Neural cell (in vitro differentiated cells): ENCODE data around the gene KIRREL3.

Source experiments
- CTCF ChIP-seq: fragments of 450-650 bp; IDR thresholded peaks from 2 replicates; pipeline ENCODE4 v1.5.1; 2014; ENCODE audit warnings: antibody characterized with exemption, mild to moderate bottlenecking, moderate library complexity; ENCODE audit not compliant: poor library complexity, severe bottlenecking
- EP300 ChIP-seq: fragments of 450-650 bp; conservative IDR thresholded peaks from 2 replicates; pipeline ENCODE4 v1.6.1; 2014; ENCODE audit warnings: antibody characterized with exemption, mild to moderate bottlenecking, moderate library complexity; ENCODE audit not compliant: poor library complexity, severe bottlenecking
- EZH2 ChIP-seq: fragments of 200-600, 300-800 bp; shearing (Covaris generic), sonication (generic); IDR thresholded peaks from 2 replicates; pipeline ENCODE4 v1.6.1; 2014; ENCODE audit warnings: antibody characterized with exemption, low read length, borderline replicate concordance, mild to moderate bottlenecking; ENCODE audit not compliant: insufficient read depth, poor library complexity, severe bottlenecking
- MXI1 ChIP-seq: fragments of 450-650 bp; conservative IDR thresholded peaks from 2 replicates; pipeline ENCODE4 v1.6.1; 2014; ENCODE audit warnings: antibody characterized with exemption, mild to moderate bottlenecking; ENCODE audit not compliant: poor library complexity, severe bottlenecking
- POLR2AphosphoS5 ChIP-seq: IDR thresholded peaks from 2 replicates; pipeline ENCODE4 v1.6.1; 2012
- RAD21 ChIP-seq: fragments of 450-650 bp; conservative IDR thresholded peaks from 2 replicates; pipeline ENCODE4 v1.6.1; 2014; ENCODE audit warnings: antibody characterized with exemption, mild to moderate bottlenecking, moderate library complexity
- REST ChIP-seq: IDR thresholded peaks from 2 replicates; pipeline ENCODE4 v1.6.1; 2012; ENCODE audit warnings: borderline replicate concordance

DNA sequence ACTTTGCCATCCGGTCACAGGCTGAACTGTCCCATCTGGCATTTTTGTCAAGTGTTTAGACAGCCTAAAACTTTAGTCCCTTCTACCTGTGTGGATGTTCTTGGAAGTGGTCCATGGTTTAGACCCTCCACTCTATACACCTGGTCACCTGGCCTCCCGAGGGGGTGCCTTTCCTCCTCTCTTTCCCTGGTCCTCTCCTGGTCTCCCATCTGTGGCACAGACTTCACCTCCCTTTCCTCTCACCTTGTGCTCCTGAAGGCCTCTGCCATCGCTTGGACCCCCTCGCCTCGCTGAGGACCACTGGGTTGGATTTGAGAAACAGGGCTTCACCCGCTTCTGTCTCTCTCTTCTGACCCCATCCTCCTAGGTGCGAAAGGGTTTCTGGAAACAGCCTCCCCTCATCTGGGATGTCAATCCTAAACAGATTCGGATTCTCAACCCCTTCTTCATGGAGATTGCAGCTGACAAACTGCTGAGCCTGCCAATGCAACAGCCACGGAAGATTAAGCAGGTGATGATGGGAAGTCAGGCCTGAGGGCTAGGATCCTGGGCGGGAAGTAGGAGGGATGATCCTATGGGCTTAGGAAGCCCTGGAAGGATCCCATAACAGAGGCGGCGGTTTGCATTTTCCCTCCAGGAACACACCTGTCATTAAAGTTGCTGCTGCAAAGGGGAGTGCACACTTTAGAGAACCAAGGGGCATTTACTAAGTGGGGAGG, 591.5 kb downstream of the KIRREL3 start:
- no peak for TF ChIP-seq CTCF
- no peak for TF ChIP-seq EZH2
- no peak for TF ChIP-seq REST
- no peak for TF ChIP-seq EP300
- TF ChIP-seq POLR2AphosphoS5: no peak
- TF ChIP-seq RAD21: no peak
- TF ChIP-seq MXI1: no peak
